NB4 (cell line): ENCODE data around the gene AP2A2.

Source experiments
- DNase-seq: peaks from one replicate; pipeline ENCODE4 v3.0.0; 2010; ENCODE audit warnings: low read depth
- H3K4me3 ChIP-seq: one replicate; pipeline ENCODE4 v1.5.1; 2011; ENCODE audit warnings: mild to moderate bottlenecking, low read depth, low read length, moderate library complexity
- CTCF ChIP-seq: IDR thresholded peaks from one replicate; pipeline ENCODE4 v1.5.1; 2012; ENCODE audit warnings: low read depth, low read length
- MYC ChIP-seq: IDR thresholded peaks from 2 replicates; pipeline ENCODE4 v1.6.1; 2011; ENCODE audit warnings: low read depth, low read length
- POLR2A ChIP-seq: IDR thresholded peaks from 2 replicates; pipeline ENCODE4 v1.6.1; 2011; ENCODE audit warnings: mild to moderate bottlenecking; ENCODE audit not compliant: insufficient read length; ENCODE audit errors: extremely low read depth
- TF ChIP-seq, protein P1 (sequence below): IDR thresholded peaks from 2 replicates; pipeline ENCODE4 v1.6.1; 2011; ENCODE audit warnings: low read depth, low read length

The AP2A2 gene

GRCh38 chr11:951507-951906 lies 25.8 kb downstream of the AP2A2 start:
- no peak overlapping the region for H3K4me3 ChIP-seq
- DNase-seq = no peak
- TF ChIP-seq, protein P1, sequence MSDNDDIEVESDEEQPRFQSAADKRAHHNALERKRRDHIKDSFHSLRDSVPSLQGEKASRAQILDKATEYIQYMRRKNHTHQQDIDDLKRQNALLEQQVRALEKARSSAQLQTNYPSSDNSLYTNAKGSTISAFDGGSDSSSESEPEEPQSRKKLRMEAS = no peak
- no peak for TF ChIP-seq POLR2A
- TF ChIP-seq CTCF = no peak
- TF ChIP-seq MYC = no peak

DNA sequence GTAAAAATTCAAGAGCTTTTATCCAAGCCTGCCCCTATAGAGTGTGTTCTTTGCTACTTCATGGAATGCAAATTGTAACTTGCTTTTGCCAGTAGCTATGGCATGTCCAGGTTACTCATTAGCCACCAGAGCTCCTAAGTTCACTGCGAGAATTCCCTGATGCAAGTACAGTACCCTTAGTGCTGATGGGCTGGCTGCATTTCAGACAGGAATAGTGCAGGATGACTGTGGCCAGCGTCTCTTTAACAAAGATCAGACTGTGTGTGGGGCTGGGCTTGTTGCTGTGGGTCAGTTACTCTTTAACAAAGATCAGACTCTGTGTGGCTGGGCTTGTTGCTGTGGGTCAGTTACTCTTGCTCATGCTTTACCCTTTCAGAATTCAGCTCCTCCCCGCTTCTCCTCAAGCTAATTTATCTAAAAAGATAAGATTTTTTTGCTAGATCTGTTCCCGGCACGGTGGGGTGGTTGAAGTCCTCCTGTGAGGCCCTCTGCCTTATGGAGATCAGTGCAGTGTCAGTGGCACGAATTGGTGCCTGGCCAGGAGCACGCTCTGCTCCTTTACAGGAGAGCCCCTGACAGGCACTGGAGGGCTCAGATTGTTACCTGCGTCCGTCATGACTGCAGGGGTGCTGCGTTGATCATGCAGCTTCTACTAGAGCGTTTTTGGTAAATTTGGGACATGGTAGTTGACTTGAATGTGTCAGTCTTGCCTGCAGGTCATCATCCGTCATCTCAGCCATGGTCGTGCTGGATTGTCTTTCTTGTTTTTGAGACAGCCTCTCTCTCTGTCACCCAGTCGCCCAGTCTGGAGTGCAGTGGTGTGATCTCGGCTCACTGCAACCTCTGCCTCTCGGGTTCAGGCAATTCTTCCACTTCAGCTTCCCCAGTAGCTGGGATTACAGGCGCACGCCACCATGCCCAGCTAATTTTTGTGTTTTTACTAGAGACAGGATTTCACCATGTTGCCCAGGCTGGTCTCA lies 27.0 kb downstream of the AP2A2 start:
- no peak overlapping the region for H3K4me3 ChIP-seq
- no peak for DNase-seq
- TF ChIP-seq, protein P1 = no peak

GRCh38 chr11:953512-953911 lies 27.8 kb downstream of the AP2A2 start:
- TF ChIP-seq POLR2A (no peak), CTCF (no peak), MYC (no peak)
- TF ChIP-seq, protein P1 = no peak
- no peak for DNase-seq
- H3K4me3 ChIP-seq = no peak overlapping the region

DNA sequence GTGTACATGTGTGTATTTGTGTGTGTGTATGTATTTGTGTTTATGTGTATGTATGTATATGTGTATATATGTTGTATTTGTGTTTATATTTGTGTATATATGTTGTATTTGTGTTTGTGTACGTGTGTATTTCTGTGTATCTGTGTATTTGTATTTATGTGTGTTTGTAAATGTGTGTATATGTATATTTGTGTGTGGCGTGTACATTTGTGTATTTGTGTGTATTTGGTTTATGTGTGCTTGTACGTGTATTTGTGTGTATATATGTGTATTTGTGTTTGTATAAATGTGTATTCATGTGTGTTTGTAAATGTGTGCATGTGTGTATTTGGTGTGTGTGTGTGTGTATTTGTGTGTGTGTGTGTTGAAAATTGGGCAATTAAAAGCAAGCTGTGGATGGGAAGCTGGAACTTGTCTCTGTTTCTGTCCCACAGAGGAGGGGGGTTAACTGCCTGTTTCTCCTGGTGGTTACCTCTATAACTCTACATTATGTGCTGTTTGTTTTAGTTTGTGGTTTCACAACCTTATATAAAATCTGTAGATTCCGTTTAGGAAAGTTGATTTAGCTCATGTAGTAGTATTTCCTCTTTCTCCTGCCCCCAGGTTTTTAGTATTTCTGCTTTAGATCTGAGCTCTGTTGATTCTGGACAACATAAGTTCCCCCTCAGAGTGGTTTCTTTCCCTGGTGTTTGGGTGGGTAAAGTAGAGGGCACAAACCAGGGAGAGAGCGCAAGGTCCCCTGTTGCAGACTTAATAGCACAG lies 28.9 kb downstream of the AP2A2 start:
- TF ChIP-seq MYC (no peak), CTCF (no peak), POLR2A (no peak)
- TF ChIP-seq, protein P1 = no peak
- no peak overlapping the region for H3K4me3 ChIP-seq
- peak; percentile 34 for DNase-seq

DNA sequence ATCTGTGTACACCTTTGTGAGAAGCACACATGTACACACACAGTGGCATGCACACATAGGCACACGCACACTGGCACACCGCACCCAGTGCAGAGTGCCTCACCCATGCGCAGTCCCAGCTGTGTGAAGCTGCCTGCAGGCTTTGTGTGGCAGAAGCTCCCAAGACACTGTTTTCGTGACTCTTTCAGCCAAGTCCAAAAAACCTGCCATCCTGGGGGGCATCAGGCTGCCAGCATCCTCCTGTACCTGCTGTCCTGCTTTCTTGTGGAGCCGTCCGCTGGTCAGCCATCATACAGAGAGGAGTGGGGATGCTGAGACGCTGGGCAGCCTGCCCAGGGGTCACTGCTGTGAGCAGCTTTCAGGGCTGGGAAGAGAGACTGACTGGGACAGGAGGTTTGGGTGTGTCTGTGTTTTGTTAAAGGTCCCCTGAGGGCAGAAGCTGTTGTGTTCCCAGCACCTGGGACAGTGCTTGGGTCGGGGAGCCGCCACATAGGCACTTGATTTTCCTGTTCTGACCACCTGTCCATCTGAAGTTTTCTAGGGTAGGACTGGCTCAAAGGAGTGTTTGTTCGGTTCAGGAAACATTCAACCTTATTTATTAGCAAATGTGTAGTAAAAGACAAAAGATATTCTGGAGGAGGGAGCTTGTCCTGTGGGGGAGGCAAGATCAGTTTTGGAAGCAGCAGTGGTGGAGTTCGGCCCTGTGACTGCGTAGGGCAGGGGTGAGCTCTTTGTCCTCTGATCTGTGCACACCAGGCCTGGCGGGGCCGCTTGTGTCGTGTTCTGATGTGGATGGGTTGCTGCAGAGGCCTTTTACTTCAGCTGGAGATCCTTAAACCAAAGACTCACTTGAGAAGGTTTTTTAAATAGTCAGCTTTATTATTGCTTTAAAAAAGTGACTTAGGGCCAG lies 29.7 kb downstream of the AP2A2 start:
- no peak for DNase-seq
- H3K4me3 ChIP-seq = no peak overlapping the region
- TF ChIP-seq MYC = no peak
- no peak for TF ChIP-seq CTCF
- no peak for TF ChIP-seq POLR2A
- TF ChIP-seq, protein P1 = no peak
